Renal pelvis (tissue), 4 donors: ENCODE data around the gene PNPLA7. TPM values are rescaled to one million over a fixed set of nuclear protein-coding genes. Genes with fewer than 3 reads are reported as not detected.
"Not testable (repeated sequence)": the region's sequence is repeated elsewhere in the genome, so short reads cannot be mapped to it uniquely, and the experiment has no call there.

Experiments used
- DNase-seq: peaks from one replicate; pipeline ENCODE4 v3.0.0-alpha.2; 2013
- polyA plus RNA-seq, 3 donors: library from polyadenylated mRNA; unstranded; fragments of 120-200 nt; gene quantifications; one replicate each; pipeline ENCODE4 v1.2.1, GENCODE V29; 2013; ENCODE audit not compliant: insufficient read length in 3 of 3

Gene PNPLA7
- polyA plus RNA-seq, 3 donors: 2.0 to 4.0 (median 3.1) TPM

DNA sequence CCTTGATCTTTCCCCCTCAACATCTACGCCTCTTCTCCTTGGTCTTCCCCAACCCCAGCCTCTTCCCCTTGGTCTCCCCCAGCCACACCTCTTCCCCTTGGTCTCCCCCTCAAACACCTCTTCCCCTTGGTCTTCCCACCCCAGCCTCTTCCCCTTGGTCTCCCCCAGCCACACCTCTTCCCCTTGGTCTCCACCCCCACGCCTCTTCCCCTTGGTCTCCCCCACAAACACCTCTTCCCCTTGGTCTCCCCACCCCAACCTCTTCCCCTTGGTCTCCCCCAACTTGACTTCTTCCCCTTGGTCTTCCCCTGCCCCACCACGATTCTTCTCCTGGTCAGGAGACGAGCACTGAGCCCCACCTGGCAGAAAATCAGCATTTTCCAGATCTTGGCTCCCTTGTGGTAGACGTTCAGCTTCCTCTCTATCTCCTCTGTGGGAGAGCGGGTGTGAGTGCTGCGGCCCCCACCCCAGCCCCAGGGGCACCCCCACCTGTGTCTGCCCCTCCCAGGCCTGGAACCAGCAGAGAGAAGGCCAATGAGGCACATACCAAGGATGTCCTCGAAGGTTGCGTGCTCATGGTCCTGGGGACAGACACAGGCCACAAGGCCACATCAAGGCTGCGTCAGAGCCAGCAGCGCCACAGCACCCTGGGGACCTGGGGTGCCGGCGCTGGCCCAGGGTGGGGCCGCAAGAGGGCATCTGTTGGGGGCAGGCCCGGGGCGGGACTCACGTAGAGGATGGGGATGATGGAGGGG, 98.0 kb downstream of the PNPLA7 start:
- no peak for DNase-seq

DNA sequence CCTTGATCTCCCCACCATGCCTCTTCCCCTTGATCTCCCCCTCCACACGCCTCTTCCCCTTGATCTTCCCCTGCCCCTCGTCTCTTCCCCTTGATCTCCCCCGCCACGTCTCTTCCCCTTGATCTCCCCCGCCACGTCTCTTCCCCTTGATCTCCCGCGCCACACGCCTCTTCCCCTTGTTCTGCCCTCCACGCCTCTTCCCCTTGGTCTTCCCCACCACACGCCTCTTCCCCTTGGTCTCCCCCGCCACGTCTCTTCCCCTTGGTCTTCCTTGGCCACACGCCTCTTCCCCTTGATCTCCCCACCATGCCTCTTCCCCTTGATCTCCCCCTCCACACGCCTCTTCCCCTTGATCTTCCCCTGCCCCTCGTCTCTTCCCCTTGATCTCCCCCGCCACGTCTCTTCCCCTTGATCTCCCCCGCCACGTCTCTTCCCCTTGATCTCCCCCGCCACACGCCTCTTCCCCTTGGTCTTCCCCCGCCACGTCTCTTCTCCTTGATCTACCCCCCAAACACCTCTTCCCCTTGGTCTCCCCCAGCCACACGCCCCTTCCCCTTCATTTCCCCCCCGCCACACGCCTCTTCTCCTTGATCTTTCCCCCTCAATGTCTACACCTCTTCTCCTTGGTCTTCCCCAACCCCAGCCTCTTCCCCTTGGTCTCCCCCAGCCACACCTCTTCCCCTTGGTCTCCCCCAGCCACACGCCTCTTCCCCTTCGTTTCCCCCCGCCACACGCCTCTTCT, 98.8 kb downstream of the PNPLA7 start:
- not testable (repeated sequence) for DNase-seq

DNA sequence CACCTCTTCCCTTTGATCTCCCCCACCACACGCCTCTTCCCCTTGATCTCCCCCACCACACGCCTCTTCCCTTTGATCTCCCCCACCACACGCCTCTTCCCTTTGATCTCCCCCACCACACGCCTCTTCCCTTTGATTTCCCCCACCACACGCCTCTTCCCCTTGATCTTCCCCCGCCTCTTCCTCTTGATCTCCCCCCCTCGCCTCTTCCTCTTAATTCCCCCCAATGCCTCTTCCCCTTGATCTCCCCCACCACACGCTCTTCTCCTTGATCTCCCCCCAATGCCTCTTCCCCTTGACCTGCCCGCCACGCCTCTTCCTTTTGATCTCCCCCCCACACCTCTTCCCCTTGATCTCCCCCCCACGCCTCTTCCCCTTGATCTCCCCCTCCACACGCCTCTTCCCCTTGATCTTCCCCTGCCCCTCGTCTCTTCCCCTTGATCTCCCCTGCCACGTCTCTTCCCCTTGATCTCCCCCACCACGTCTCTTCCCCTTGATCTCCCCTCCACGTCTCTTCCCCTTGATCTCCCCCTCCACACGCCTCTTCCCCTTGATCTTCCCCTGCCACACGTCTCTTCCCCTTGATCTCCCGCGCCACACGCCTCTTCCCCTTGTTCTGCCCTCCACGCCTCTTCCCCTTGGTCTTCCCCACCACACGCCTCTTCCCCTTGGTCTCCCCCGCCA, 99.5 kb downstream of the PNPLA7 start:
- DNase-seq: not testable (repeated sequence)

DNA sequence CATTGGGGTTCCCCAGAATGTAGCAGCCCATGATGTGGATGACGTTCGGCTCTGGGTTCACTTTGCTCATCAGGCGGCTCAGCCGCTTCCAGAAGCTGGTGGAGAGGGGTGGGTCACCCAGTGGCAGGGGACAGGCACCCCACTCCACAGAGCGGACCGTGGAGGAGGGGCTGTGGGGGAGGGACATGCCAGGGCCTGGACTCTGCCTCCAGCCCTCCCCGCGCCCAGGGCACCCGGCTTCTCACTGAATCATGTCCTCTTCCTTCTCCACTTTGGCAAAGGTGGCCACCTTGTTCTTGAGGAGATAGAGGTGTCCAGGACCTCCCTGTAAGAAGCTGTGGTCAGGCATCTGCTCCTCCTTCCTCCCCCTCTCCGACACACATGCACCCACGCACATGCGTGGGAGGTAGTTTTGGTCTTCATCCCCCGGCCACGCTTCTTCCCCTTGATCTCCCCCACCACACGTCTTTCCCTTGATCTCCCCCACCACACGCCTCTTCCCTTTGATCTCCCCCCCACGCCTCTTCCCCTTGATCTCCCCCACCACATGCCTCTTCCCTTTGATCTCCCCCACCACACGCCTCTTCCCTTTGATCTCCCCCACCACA, 100.2 kb downstream of the PNPLA7 start:
- no peak for DNase-seq

DNA sequence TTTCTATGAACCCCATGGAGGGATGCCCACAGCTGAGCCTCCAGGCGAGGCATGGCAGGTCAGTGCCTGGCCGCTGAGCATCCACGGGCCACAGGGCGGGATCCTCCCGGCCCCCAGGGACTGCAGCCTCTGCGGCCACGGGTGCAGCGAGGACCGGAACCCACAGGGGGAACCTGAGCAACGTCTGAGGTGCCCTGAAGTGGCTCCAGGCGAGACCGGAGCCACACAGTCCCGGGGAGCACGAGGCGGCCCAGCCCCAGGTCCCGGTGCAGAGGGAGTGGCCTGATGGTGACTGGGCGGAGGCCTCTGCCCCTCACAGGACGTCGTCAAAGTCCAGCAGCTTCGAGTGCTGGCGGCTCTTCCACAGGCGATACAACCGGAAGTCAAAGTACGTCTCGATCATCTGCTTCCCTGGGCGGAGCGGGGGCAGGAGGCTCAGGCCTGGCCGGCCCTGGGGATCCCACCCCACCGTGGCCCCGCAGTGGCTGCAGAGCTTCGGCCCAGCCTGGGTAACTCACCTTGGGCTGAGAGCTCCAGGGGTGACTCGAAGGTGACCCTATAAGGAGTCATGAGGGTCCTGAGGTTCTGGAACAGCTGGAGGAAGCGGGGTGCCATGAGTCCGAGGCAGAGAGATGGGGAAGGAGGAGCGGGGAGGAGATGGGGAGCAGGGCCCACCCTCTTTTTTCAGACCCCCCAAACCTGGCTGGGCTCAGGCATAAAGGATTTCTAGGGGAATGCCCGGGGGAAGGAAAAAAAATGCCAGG, 100.9 kb downstream of the PNPLA7 start:
- no peak for DNase-seq

DNA sequence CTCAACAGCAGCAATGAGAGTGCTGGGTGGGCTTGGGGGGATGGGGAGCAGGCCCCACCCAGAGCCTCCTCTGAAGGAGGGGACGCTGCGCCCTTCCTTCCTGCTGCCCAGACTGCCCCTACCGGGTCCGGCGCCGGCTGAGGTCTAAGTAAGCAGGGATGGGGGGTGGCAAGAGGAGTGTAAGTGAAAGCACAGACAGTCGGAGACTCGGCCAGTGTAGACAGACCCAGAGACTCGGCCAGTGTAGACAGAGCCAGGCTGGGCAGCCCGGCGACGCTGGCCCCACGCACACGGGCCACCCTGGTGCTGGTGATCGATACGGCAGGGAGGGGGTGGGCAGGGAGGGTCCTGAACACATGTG, 101.6 kb downstream of the PNPLA7 start:
- no peak for DNase-seq

DNA sequence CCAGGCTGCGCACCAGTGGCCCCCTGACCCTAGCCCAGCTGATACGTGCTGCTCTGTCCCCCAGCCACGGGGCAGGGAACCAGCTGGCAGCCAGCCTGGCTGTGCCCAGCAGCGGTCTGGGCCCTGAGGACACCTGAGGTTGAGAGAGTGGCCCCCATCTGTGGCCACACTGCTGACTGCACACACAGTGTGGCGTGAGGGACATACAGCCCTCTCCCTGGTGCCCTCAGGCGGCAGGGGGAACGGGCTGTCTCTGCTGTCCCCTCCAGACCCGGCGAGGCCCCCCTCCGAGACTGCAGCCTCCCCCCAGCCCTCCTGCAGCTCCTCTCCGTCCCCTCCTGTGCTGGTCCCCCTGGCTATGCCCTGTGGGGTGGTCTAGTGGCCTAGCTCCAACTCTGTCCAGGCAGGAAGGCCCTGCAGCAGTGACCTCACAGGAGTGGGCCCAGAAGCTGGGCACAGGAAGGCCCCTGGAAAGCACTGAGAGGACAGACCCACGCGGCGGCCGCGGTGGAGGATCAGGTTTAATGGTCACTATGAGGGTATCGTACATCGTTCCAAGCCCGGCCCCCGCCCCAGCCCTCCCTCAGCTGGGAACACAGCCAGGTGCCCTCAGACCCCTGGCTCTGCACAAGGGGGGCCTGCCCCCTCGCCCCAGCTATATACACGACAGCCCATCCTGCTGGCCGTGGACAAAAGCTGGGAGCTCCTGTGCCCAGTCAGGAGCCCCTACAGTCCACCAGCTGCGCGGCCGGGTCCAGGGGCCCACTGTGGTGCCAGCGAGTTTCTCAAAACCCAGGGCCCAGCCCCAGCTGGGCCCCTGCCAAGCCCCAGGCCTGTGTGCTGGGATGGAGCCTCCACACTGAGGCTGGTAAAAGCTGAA, 102.2 kb downstream of the PNPLA7 start:
- no peak for DNase-seq

- no peak for DNase-seq
Observed at GRCh38 chr9:137446851-137447471, 103.2 kb downstream of the PNPLA7 start.

DNA sequence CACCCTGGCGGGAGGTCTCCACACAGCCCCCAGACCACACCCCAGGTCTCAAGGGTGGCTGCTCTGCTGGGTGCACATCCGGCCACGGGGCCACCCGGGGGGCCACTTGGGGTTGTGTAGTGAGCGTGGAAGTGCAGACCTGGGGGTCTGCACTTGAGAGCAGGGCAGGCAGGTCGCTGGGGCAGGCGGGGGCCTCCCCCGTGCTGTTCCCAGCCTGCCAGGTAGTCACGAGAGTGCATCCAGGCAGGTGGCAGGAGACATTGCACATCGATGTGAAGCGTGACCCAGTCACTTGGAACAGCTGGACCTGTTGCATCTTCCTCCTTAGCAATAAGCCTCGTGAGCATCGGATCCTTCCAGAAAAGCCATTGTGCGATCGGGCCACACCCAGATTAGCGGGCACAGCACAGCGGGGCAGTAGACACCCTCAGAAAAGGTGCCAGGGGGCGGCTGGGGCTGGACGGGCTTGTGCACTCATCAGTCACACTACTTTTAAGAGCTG, 104.2 kb downstream of the PNPLA7 start:
- no peak for DNase-seq

DNA sequence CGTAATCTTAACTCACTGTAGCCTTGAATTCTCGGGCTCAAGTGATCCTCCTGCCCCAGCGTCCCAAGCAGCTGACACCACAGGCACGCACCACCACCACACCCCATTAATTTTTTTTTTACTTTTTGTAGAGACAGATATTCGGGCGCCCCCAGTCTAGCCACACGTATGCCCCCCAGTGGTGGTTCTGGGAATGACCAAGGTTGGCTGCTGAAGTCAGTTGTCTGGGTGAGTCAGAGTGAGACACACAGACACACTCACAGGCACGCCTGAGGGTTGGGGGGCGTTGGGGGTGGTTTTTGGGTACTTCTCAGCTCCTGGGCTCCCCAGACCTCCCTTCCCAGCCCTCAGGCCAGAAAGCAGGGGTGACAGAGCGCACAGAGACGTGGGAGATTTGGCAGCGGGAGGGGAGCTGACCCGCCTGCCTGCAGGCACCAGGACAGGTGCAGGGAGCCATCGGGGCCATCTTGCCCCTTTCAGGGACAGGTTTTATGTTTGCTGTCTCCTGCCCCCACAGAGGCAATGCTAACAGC, 104.9 kb downstream of the PNPLA7 start:
- DNase-seq: no peak

GRCh38 chr9:137444106-137444790, 106.0 kb downstream of the PNPLA7 start:
- DNase-seq: no peak

DNA sequence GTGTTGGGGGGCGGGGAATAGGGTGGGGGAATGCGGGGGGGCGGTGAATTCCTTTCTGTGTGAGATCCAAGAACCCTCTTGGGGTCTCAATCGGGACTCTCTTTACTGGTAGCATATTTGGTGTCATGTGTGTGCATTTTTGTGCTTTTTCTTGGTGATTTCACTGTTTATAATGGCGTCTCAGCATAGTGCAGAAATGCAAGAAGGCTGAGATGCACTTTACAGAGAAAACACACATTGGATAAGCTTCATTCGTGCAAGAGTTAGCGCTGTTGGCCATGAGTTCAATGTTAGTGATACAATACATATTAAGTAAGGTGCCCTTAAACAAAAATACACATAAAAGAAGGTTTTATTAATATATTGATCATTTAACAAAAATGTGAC, 108.3 kb downstream of the PNPLA7 start:
- DNase-seq: no peak

DNA sequence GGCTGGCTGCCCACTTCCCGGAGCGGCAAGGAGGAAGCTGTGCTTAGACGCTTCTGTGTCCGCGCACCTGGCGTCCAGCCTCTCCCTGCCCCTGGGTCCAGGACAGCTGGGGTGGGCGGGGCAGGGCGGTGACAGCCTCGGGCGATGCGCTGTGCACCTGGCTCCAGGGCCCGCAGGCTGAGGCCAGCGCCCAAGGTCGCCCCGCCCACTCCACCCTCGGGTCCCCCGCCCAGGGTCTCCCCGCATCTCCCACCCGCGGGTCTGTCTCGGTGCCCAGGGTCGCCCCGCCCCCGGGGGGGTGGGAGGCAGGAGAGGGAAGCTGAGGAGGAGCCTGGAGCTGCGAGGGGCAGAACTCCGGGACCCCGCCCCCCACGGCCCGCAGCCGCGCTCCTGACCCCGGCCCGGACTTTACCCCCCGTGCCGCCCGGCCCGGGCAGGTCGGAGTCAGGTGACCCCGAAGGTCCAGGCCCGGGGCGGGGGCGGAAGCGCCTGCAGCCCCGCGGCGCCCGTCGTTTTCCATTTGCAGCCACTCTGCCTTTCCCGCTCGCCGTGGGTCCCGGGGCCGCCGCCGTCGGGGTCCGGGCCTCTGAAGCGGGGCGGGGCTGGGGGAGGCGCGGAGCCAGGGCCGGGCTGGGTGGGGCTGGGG, 108.8 kb downstream of the PNPLA7 start, which contains the start of gene ENTPD8:
Gene ENTPD8, minus strand, starts transcription at position 69 of the 646 bp plus-strand sequence. CDS start 3,072 bp downstream, outside the sequence.
- DNase-seq: no peak

- no peak for DNase-seq
Observed at GRCh38 chr9:137439158-137439714, 111.0 kb downstream of the PNPLA7 start.

- DNase-seq: no peak
Observed at GRCh38 chr9:137438591-137439157, 111.5 kb downstream of the PNPLA7 start.

DNA sequence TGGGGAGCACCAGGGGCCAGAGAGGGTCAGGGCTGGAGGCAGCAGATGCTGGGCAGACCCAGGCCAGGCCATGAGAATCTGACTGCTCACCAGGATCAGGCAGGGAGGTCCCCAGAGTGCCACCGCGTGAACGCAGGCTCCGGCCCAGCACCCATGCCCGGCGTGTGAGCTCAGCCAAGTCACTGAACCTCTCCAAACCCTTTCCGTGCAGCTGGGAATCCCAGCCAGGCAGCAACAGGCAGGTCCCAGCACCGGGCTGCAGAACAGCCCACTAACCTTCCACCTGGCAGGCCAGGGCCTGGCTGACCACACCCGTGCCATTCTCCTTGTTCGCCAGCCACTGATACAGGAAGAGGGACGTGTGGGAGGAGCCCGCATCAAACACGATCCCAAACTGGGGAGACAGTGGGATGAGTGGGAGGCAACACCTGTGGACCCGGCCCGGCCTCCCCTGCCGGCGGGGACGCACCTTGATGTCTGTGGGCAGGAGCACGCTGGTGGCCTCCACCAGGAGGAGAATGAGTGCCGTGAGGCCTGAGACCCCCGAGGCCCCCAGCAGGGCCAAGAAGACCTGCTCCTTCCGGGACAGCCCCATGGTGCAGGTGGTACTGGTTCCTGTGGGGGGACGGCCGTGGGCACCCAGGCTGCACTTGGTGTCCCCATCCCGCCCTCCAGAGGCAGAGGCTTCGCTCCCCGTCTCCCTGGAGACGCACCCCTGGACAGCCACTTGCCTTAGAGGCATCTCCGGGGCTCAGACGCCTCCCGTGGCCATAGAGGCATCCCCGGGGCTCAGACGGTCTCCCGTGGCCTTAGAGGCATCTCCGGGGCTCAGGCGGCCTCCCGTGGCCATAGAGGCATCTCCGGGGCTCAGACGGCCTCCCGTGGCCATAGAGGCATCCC, 112.3 kb downstream of the PNPLA7 start:
- DNase-seq: no peak
